ENCODE data around the gene ALKBH5. TPM values are rescaled to one million over a fixed set of nuclear protein-coding genes. Genes with fewer than 3 reads are reported as not detected.

ALKBH5 gene
- total RNA-seq, 1 experiment from 2014 or later = 94.5 TPM

DNA sequence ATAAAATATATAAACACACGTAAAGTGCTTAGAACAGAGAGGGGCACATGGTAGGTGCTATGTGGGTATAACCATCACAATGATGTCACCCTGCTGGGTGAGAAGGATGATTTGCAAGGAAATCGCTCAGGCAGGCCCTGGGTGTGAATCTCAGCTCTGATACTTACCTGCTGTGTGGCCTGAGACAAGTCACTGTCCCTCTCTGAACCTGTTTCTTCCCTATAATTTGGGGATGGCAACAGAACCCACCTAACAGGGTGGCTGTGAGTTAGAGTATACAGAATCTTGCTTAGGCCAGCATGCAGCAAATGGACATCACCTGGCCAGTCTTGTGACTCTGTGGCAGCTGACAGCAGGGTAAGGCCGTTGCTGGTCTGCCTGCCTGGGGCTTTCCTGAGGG, 36.6 kb upstream of the ALKBH5 start:
- ChIA-PET POLR2A (no interaction called here), CTCF (no interaction called here)
- in situ Hi-C loops (cut with HindIII; ENCODE audit: low pct_unique_long_range_greater_than_20kb, low sequenced_read_pairs) (no loop called here), intact Hi-C loops (cut with micrococcal nuclease; ENCODE audit: unreplicated experiment) (loop anchor here (10.0 kb wide), 1 partner anchor 68 kb away; no protein-coding TSS in a partner anchor)
- DNase-seq (ENCODE audit: low read depth, low spot score) (no peak), ATAC-seq (no peak)
- H3K36me3 ChIP-seq (ENCODE audit: control insufficient read depth, insufficient read depth, low read length) = no peaks in the 10 kb centered on the region
- BruUV-seq (replicated peaks) = no TSS peak
- no peaks in the 10 kb centered on the region for H3K9me3 ChIP-seq (ENCODE audit: control insufficient read depth, insufficient read depth, low read depth, low read length)
- TF ChIP-seq, protein P1, sequence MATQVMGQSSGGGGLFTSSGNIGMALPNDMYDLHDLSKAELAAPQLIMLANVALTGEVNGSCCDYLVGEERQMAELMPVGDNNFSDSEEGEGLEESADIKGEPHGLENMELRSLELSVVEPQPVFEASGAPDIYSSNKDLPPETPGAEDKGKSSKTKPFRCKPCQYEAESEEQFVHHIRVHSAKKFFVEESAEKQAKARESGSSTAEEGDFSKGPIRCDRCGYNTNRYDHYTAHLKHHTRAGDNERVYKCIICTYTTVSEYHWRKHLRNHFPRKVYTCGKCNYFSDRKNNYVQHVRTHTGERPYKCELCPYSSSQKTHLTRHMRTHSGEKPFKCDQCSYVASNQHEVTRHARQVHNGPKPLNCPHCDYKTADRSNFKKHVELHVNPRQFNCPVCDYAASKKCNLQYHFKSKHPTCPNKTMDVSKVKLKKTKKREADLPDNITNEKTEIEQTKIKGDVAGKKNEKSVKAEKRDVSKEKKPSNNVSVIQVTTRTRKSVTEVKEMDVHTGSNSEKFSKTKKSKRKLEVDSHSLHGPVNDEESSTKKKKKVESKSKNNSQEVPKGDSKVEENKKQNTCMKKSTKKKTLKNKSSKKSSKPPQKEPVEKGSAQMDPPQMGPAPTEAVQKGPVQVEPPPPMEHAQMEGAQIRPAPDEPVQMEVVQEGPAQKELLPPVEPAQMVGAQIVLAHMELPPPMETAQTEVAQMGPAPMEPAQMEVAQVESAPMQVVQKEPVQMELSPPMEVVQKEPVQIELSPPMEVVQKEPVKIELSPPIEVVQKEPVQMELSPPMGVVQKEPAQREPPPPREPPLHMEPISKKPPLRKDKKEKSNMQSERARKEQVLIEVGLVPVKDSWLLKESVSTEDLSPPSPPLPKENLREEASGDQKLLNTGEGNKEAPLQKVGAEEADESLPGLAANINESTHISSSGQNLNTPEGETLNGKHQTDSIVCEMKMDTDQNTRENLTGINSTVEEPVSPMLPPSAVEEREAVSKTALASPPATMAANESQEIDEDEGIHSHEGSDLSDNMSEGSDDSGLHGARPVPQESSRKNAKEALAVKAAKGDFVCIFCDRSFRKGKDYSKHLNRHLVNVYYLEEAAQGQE (IDR thresholded peaks at IDR 0.05; ENCODE audit: insufficient read depth in 1 of 2, low read depth in 2 of 2, low read length in 1 of 2) = no peak
- TF ChIP-seq SIN3A (IDR thresholded peaks at IDR 0.05; ENCODE audit: borderline replicate concordance, insufficient read depth, low read depth, low read length) = no peak
- no peak overlapping the region for H3K27ac ChIP-seq (ENCODE audit: low read length)
- H3K4me3 ChIP-seq (ENCODE audit: low read depth in 2 of 2, low read length in 2 of 2) = no peak overlapping the region
- H3K4me1 ChIP-seq (ENCODE audit: control insufficient read depth, insufficient read depth, low read length) = no peaks in the 10 kb centered on the region
- H3K27me3 ChIP-seq (ENCODE audit: control insufficient read depth, insufficient read depth, low read length) = no peaks in the 10 kb centered on the region

DNA sequence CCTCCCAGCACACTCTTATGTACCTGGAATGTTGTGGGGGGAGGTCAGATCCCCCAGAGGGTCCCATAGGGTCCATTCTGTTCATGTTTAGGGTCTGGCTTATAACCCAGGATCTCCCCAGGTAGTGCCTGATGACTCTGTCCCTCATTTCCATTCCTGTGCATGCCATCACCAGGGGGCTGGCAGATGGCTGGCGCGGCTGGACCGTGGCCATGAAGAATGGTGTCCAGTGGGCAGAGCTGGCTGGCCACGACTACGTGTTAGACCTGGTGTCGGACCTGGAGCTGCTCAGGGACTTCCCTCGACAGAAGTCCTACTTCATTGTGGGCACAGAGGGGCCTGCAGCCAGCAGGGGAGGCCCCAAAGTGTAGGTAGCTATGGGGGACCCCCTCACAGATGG, 35.0 kb upstream of the ALKBH5 start:
- BruUV-seq (replicated peaks) = no TSS peak
- Histone ChIP-seq H3K36me3 (ENCODE audit: control insufficient read depth, insufficient read depth, low read length) (no peaks in the 10 kb centered on the region), H3K27ac (ENCODE audit: low read length) (no peak overlapping the region), H3K9me3 (ENCODE audit: control insufficient read depth, insufficient read depth, low read depth, low read length) (no peaks in the 10 kb centered on the region), H3K27me3 (ENCODE audit: control insufficient read depth, insufficient read depth, low read length) (no peaks in the 10 kb centered on the region), H3K4me3 (ENCODE audit: low read depth in 2 of 2, low read length in 2 of 2) (no peak overlapping the region), H3K4me1 (ENCODE audit: control insufficient read depth, insufficient read depth, low read length) (no peaks in the 10 kb centered on the region)
- TF ChIP-seq, protein P2, sequence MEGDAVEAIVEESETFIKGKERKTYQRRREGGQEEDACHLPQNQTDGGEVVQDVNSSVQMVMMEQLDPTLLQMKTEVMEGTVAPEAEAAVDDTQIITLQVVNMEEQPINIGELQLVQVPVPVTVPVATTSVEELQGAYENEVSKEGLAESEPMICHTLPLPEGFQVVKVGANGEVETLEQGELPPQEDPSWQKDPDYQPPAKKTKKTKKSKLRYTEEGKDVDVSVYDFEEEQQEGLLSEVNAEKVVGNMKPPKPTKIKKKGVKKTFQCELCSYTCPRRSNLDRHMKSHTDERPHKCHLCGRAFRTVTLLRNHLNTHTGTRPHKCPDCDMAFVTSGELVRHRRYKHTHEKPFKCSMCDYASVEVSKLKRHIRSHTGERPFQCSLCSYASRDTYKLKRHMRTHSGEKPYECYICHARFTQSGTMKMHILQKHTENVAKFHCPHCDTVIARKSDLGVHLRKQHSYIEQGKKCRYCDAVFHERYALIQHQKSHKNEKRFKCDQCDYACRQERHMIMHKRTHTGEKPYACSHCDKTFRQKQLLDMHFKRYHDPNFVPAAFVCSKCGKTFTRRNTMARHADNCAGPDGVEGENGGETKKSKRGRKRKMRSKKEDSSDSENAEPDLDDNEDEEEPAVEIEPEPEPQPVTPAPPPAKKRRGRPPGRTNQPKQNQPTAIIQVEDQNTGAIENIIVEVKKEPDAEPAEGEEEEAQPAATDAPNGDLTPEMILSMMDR (IDR thresholded peaks at IDR 0.05) = no peak
- TF ChIP-seq SIN3A (IDR thresholded peaks at IDR 0.05; ENCODE audit: borderline replicate concordance, insufficient read depth, low read depth, low read length) (no peak), POLR2AphosphoS5 (IDR thresholded peaks at IDR 0.05; ENCODE audit: low read depth, low read length) (no peak), TCF7L2 (IDR thresholded peaks at IDR 0.05; ENCODE audit: low read depth, low read length) (no peak)
- TF ChIP-seq, protein P1 (IDR thresholded peaks at IDR 0.05; ENCODE audit: insufficient read depth in 1 of 2, low read depth in 2 of 2, low read length in 1 of 2) = no peak
- no peak for DNase-seq (ENCODE audit: low read depth, low spot score)
- in situ Hi-C loops (cut with HindIII; ENCODE audit: low pct_unique_long_range_greater_than_20kb, low sequenced_read_pairs) (no loop called here), intact Hi-C loops (cut with micrococcal nuclease; ENCODE audit: unreplicated experiment) (loop anchor here (10.0 kb wide), 1 partner anchor 66 kb away; no protein-coding TSS in a partner anchor)
- no peak for ATAC-seq
- ChIA-PET CTCF (no interaction called here), POLR2A (no interaction called here)
